Activated T-helper 9 cell treated with anti-CD3 and anti-CD28 coated beads, Interleukin-2, amount 50 U/mL, for 16 hours (primary cell): ENCODE data around the gene MT1A.

Experiments used
- DNase-seq: peaks from one replicate; pipeline ENCODE4 v3.0.0-alpha.2; 2020; ENCODE audit warnings: low read depth

Gene MT1A

DNA sequence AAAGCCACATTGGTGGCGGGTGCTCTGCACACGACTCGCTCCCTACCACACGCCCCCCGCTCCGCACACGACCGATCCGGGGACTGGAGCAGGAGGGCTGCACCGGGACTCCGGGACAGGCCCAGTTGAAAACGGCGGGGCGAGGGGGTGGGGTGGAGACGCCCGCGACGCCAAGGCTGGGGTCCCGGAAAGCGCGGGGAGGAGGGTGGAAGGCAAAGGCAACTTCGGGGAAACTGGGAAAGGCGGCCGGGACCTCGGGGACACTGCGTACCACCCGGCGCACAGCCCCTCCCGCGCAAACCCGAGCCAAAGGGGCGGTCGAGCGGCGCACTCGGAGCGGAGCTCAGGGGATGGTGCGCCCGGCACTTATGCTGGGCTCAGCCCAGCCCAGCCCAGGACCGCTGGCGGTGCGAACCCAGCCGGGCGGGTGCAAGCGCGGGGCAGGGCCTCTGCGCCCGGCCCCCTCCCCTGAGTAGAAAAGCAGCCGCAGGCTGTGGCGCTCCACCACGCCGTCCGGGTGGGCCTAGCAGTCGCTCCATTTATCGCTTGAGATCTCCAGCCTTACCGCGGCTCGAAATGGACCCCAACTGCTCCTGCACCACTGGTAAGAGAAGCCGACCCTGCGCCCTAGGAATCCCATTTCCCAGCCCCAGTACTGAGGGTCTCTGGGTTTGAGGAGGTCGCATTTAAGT is 6.2 kb upstream of the MT1A start, which contains the start of gene MT1M:
TSS of gene MT1M (plus strand) at position 504 of the 692 bp plus-strand sequence. CDS start at position 577, 73 bp downstream.
- DNase-seq: no peak

DNA sequence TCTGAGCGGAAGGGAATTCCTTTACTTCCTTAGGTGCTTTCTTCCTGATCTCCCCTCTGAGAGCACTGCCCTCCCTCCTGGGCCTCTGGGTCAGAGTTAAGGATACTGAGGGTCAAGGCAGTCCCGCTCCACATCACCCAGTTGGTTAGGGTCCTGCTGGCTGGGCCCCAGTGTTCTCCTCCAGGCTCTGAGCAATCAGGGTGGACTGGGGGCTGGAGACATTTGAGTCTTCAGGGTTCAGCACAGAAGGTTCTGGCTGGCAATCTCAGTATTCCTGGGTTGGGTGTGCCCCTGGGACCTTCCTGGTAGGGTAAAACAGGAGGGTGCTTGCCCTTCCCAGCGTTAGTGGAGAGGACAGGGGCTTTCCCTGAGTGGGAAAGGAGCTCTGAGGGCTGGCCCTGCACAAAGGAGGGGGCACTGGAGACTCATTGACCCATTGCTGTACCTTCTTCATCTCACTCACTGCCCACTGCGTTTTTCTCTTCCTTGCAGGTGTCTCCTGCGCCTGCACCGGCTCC is 5.6 kb upstream of the MT1A start:
- no peak for DNase-seq

DNA sequence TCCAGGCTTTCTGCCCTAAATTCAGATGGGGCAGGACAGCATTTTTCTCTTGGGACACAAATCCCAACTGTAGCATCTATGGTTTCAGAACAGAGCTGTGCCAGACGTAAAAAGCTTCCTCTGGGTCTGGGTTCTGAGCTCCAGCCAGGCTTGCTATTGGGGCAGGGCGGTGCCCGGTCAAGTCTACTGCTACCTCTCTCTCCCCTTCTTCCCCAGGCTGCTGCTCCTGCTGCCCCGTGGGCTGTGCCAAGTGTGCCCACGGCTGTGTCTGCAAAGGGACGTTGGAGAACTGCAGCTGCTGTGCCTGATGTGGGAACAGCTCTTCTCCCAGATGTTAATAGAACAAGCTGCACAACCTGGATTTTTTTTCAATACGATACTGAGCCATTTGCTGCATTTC is 4.9 kb upstream of the MT1A start:
- no peak for DNase-seq

GRCh38 chr16:56634715-56635440 is 3.6 kb upstream of the MT1A start:
- no peak for DNase-seq

- DNase-seq: no peak
These were observed 3.0 kb upstream of the MT1A start for GRCh38 chr16:56635441-56635967.

GRCh38 chr16:56636616-56637413 is 1.7 kb upstream of the MT1A start:
- no peak for DNase-seq

- DNase-seq: no peak
These were observed 579 bp downstream of the MT1A start for GRCh38 chr16:56639045-56639444.

DNA sequence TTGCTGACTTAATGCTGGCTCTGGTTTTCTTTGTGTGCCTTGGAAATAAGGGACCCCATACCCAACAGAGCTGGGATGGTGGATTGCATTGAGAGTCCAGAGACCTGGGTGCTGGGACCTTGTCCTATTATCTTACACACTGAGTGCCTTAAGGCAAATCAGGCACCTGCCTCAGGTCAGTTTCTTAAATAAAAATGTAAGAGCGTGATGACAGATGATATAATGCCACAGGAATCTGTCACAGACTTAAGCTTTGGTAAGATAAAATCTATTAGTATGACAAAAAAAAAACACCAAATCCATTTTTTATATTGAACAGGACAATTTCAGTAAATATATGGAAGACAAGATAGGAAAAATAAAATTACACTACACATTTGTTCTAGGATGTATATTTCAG is 1.6 kb downstream of the MT1A start:
- no peak for DNase-seq

- no peak for DNase-seq
These were observed 2.7 kb downstream of the MT1A start for GRCh38 chr16:56641166-56641565.

- peak; percentile 67 for DNase-seq
These were observed 4.8 kb downstream of the MT1A start for GRCh38 chr16:56643080-56643778.

DNA sequence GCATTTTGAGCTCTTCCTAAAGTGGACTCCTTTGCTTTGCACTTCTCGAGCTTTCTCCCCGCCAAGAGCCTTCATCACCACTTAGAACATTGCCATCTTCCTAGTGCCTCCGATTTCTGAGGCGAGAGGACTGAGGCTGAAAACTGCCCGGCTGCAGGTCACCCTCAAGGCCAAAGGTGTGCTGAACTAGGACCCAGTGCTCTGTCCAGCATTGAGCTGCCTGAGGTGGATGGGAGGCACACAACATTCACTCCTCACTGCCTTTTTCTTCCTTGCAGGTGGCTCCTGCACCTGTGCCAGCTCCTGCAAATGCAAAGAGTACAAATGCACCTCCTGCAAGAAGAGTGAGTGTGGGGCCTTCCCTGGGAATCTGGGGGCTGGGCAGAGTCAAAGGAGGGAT is 5.4 kb downstream of the MT1A start:
- DNase-seq: no peak

- no peak for DNase-seq
These were observed 6.8 kb downstream of the MT1A start for GRCh38 chr16:56645311-56645710.

GRCh38 chr16:56645838-56646237 is 7.4 kb downstream of the MT1A start:
- DNase-seq: no peak

- no peak for DNase-seq
These were observed 9.4 kb downstream of the MT1A start for GRCh38 chr16:56647641-56648431.

- no peak for DNase-seq
These were observed 10.8 kb downstream of the MT1A start for GRCh38 chr16:56649271-56649670.

DNA sequence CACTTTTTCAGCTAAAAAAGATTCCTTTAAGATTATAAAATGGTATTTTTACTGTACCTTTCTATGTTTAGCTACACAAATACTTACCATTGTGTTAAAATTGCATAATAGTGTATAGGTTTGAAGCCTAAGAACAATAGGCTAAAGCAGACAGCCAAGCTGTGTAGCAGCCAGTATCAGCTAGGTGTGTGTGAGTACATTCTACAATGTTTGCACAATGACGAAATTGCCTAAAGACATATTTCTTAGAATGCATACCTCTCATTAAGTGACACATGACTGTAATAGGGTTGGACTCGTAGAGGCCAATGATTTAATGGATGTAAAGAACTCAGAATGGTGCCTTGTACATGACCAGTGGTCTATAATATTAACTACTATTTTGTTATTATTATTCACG is 11.4 kb downstream of the MT1A start:
- no peak for DNase-seq

DNA sequence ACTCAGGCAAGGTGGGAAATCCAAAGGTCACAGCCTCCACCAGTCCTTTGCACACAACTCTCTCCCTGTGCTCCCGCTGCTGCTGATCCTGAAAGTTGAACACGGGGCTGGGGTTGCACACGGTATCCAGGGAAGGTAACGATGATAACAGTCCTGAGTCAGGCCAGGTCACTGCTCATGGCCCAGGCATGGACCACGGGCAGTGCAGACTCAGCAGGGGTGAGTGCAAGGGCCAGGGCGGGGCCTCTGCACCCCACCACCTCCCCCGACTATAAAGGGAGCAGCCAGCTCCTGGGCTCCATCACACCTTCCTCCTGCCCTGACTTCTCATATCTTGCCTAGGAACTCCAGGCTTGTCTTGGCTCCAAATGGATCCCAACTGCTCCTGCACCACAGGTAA is 13.1 kb downstream of the MT1A start, which contains the start of gene MT1B:
TSS of gene MT1B (plus strand) at position 301 of the 400 bp plus-strand sequence. CDS start at position 369, 68 bp downstream.
- no peak for DNase-seq

DNA sequence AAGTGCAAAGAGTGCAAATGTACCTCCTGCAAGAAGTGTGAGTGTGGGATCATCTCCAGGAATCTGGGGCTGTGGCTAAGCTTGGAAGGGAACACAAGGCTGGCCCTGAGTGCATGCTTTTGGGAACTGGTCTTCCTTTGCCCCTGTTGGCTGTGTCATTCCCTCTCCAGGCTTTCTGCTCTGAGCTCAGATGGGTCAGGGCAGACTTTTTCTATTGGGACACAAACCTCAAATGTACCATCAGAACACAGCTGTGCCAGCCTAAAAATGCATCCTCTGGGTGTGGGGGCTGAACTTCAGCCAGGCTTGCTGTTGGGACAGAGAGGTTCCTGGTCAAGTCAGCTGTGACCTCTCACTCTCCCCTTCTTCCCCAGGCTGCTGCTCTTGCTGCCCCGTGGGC is 14.1 kb downstream of the MT1A start:
- DNase-seq: no peak

GRCh38 chr16:56653218-56653617 is 14.8 kb downstream of the MT1A start:
- no peak for DNase-seq

DNA sequence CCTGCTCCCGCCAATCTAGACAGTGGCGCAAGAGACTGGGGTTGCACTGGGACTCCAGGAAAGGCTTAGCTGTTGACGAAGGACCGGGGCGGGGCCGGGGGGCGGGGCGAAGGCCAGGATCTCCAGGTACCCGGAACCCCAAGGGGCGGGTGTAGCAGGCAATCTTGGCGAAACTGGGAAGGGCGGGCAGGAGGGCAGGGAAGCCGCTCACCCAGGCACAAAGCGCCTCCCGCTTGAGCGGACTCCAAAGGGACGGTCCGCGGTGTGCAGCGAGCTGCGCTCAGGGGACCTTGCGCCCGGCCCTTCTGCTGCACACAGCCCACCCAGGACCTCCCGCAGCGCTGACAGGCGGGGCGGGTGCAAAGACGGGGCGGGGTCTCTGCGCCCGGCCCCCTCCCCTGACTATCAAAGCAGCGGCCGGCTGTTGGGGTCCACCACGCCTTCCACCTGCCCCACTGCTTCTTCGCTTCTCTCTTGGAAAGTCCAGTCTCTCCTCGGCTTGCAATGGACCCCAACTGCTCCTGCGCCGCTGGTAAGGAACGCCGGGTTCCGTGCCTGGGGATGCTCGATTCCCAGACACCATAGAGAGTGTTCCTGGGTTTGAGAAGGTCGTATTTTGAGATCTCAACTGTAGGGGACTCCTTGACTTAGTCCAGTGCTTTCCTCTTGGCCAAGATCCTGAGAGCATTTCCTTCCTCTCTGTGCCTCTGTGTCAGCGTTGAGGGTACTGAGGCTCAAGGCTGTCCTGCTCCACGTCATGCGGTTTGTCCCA is 19.3 kb downstream of the MT1A start, which contains the start of gene MT1F:
TSS of gene MT1F (plus strand) at position 405 of the 772 bp plus-strand sequence. CDS start at position 505, 100 bp downstream.
- DNase-seq: peak; percentile 50
